ENCODE measurements around the gene FAM163B.

FAM163B gene

DNA sequence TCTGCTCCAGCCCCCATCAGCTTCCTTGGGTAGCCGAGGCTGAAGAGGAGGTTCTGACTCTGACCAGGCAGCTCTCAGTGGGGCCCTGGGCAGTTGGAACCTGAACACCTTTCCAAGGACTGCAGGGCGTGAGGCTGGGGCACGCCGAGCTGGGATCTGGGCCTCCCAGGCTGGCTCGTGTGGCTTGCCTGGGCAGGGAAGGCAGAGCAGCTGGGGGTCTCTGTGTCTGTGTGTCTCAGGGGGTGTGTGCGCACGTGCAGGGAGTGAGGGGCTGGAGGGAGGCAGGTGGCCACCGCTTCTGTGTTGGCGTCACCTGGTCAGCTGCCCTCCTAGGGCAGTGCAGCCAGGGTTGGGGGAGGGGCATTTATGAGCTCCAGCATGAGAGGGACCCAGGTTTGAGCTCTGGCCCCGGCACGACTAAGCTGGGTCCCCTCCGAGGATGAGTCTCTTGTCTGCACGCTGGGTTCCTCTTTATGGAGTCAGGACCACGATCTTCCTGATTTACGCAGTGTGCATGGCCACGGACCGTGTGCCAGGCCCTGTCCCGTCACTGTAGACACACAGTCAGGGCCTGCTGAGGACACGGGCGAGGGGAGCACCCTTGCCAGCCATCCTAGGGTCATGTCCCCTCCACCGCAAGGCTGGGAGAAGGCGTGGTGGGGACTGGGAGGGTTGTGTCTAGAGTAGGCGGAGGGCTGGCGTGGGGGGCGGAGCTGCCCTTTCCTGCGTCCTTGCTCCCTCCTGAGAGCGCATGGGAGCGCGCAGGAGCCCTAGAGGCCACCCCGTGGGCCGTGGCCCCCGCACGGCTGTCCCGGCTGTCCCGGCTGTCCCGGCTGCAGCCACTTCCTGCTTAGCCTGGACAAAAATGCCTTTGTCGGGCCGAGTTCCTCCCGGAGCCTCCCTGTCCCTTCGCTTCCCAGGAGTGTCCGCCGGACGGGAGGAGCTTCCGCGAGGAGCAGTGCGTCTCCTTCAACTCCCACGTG lies 70.0 kb downstream of the FAM163B start:
- TF ChIP-seq, protein P1, sequence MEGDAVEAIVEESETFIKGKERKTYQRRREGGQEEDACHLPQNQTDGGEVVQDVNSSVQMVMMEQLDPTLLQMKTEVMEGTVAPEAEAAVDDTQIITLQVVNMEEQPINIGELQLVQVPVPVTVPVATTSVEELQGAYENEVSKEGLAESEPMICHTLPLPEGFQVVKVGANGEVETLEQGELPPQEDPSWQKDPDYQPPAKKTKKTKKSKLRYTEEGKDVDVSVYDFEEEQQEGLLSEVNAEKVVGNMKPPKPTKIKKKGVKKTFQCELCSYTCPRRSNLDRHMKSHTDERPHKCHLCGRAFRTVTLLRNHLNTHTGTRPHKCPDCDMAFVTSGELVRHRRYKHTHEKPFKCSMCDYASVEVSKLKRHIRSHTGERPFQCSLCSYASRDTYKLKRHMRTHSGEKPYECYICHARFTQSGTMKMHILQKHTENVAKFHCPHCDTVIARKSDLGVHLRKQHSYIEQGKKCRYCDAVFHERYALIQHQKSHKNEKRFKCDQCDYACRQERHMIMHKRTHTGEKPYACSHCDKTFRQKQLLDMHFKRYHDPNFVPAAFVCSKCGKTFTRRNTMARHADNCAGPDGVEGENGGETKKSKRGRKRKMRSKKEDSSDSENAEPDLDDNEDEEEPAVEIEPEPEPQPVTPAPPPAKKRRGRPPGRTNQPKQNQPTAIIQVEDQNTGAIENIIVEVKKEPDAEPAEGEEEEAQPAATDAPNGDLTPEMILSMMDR (IDR thresholded peaks at IDR 0.05; ENCODE audit: borderline replicate concordance, insufficient read depth, low read depth, low read length), result no peak
- no peak overlapping the region for H3K4me3 ChIP-seq (ENCODE audit: low read depth, low read length)

DNA sequence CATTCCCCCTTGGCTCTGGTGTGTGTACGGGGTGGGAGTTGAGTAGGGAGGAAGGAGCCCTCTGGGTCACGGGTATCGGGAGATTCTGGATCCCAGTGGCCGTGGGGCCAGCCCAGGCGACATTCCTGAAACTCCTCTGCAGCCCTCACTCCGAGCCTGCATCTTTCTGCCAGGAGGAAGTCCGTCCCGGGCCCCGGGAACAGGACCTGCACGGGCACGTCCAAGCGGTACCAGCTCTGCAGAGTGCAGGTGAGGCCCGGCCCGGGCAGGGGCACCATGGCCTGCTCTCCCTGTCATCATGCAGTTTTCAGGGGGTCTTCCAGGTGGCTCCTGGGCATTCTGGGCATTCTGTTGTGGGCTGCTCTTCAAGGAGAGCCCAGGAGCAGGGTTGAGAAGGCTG lies 71.0 kb downstream of the FAM163B start:
- TF ChIP-seq, protein P1 (IDR thresholded peaks at IDR 0.05; ENCODE audit: borderline replicate concordance, insufficient read depth, low read depth, low read length), result no peak
- H3K4me3 ChIP-seq (ENCODE audit: low read depth, low read length), result no peak overlapping the region

DNA sequence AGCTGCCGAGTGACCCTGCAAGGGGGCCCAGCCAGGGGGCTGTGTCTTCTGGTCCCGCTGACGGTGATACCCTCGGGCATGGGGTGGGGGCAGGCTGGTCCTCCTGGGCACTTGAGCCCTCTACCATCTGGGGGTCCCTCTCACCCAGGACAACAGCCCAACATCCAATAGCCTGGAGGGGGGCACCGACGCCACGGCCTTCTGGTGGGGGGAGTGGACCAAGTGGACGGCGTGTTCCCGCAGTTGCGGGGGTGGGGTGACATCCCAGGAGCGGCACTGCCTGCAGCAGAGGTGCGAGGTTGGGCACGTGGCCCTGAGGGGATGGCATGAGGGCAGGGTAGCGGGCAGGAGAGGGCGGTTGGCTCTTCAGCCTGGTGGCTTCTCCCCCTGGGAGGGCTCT lies 71.9 kb downstream of the FAM163B start:
- no peak overlapping the region for H3K4me3 ChIP-seq (ENCODE audit: low read depth, low read length)

DNA sequence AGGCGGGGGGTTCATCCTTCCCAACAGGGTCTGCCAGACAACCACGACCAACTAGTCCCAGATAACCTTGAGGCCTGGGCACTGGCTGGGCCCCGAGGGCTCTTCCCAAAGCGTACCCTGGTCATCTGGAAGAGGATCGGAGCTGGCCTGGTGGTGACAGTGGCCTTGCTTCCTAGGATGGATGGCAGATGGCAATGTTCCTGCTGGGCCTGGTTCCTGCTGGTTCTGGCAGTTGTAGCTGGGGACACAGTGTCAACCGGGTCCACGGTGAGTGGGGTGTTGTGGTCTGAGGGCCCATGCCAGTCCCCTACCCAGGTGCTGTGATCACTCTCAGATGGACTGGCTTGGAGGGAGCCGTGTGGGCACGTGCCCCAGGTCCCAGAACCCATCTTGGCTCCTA lies 72.7 kb downstream of the FAM163B start:
- TF ChIP-seq, protein P1 (IDR thresholded peaks at IDR 0.05; ENCODE audit: borderline replicate concordance, insufficient read depth, low read depth, low read length), result no peak
- H3K4me3 ChIP-seq (ENCODE audit: low read depth, low read length), result no peak overlapping the region

More for the DNA sequence above, 71.9 kb downstream of the FAM163B start:
- TF ChIP-seq, protein P1 (IDR thresholded peaks at IDR 0.05; ENCODE audit: borderline replicate concordance, insufficient read depth, low read depth, low read length), result no peak

DNA sequence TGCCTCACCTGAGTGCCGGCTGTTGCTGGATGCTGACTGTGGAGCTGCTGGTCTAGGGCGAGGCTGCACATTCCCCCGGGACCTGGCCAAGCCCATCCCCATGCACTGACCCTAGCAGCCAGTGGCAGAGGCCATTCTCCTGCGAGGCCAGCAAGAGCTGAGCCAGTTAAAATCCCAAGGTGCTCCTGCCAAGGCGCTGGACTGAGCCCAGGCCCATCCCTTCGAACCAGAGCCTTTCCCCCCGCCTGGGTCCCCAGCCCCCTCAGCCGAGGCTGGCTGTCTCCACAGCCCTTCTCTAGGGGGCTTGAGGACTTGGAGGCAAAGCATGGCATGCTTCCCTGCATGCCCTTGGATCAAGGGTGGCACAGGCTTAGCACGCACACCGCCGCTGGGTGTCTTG lies 73.1 kb downstream of the FAM163B start:
- H3K4me3 ChIP-seq (ENCODE audit: low read depth, low read length), result no peak overlapping the region

DNA sequence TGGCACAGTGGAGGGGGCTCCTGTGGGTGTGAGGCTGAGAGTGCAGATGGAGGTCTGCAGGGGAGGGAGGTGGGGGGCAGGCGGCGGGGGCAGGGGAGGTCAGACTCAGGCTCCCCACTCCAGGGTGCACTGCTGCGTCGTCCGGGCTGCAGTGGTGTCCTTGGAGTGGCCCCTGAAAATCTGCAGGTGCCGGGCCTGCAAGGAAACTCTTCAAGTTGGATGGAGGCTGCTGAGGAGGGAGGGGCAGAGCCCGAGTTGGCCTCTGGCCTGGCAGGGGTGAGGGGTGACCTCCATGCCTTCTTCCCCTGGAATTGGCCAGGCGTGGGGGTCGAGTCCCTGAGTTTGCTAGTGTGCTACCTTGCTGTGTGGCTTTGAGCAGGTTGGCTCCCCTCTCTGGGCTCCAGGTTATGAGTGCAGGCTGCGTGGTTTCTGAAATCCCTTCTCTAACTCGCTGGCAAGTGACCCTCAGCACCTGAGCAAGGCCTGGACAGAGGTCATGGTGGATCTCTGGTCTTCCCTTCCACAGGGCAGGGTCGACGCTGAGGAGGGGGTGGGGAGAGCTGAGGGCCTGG lies 73.8 kb downstream of the FAM163B start:
- H3K4me3 ChIP-seq (ENCODE audit: low read depth, low read length), result peak overlapping the region; percentile 50
- TF ChIP-seq, protein P1 (IDR thresholded peaks at IDR 0.05; ENCODE audit: borderline replicate concordance, insufficient read depth, low read depth, low read length), result no peak

More for the DNA sequence above, 73.1 kb downstream of the FAM163B start:
- TF ChIP-seq, protein P1 (IDR thresholded peaks at IDR 0.05; ENCODE audit: borderline replicate concordance, insufficient read depth, low read depth, low read length), result no peak
